Ammon's horn (tissue), 1 donor: Measurements from ENCODE around the gene SNAP29.
"Not testable (repeated sequence)": the region's sequence is repeated elsewhere in the genome, so short reads cannot be mapped to it uniquely, and the experiment has no call there.

ENCODE experiments used
- DNase-seq: peaks from one replicate; pipeline ENCODE4 v3.0.0-alpha.2; 2016; ENCODE audit warnings: low spot score

The SNAP29 gene

GRCh38 chr22:20858615-20859416 lies at the start of gene SNAP29, which contains the start of gene PI4KA:
TSS of gene SNAP29 (plus strand) at chr22:20859007. CDS start at chr22:20859111, 104 bp downstream.
TSS of gene PI4KA (minus strand) at chr22:20858811. CDS start at chr22:20858725, 86 bp downstream.
- peak; percentile 99 for DNase-seq

GRCh38 chr22:20809538-20810185 lies 49.1 kb upstream of the SNAP29 start:
- no peak for DNase-seq

- no peak for DNase-seq
Observed at GRCh38 chr22:20810645-20811044, 48.2 kb upstream of the SNAP29 start.

- no peak for DNase-seq
Observed at GRCh38 chr22:20811171-20811570, 47.6 kb upstream of the SNAP29 start.

GRCh38 chr22:20811971-20812660 lies 46.7 kb upstream of the SNAP29 start:
- no peak for DNase-seq

GRCh38 chr22:20813056-20813455 lies 45.8 kb upstream of the SNAP29 start:
- no peak for DNase-seq

- no peak for DNase-seq
Observed at GRCh38 chr22:20814221-20814808, 44.5 kb upstream of the SNAP29 start.

GRCh38 chr22:20815477-20816050 lies 43.2 kb upstream of the SNAP29 start:
- DNase-seq = no peak

GRCh38 chr22:20816559-20816958 lies 42.2 kb upstream of the SNAP29 start:
- DNase-seq = peak; percentile 55

GRCh38 chr22:20818471-20818870 lies 40.3 kb upstream of the SNAP29 start:
- DNase-seq = no peak

GRCh38 chr22:20819471-20819870 lies 39.3 kb upstream of the SNAP29 start:
- DNase-seq = no peak

GRCh38 chr22:20821717-20822239 lies 37.0 kb upstream of the SNAP29 start:
- not testable (repeated sequence) for DNase-seq

GRCh38 chr22:20822240-20822639 lies 36.6 kb upstream of the SNAP29 start:
- DNase-seq = no peak

GRCh38 chr22:20823264-20823663 lies 35.5 kb upstream of the SNAP29 start:
- no peak for DNase-seq

- DNase-seq = not testable (repeated sequence)
Observed at GRCh38 chr22:20825216-20825615, 33.6 kb upstream of the SNAP29 start.

GRCh38 chr22:20825624-20826023 lies 33.2 kb upstream of the SNAP29 start:
- no peak for DNase-seq

- DNase-seq = not testable (repeated sequence)
Observed at GRCh38 chr22:20826373-20827152, 32.2 kb upstream of the SNAP29 start.

GRCh38 chr22:20829491-20830134 lies 29.2 kb upstream of the SNAP29 start:
- no peak for DNase-seq

- DNase-seq = no peak
Observed at GRCh38 chr22:20833225-20833665, 25.6 kb upstream of the SNAP29 start.

GRCh38 chr22:20834206-20834605 lies 24.6 kb upstream of the SNAP29 start:
- no peak for DNase-seq
